ENCODE results near the gene SMIM41.

The SMIM41 gene

DNA sequence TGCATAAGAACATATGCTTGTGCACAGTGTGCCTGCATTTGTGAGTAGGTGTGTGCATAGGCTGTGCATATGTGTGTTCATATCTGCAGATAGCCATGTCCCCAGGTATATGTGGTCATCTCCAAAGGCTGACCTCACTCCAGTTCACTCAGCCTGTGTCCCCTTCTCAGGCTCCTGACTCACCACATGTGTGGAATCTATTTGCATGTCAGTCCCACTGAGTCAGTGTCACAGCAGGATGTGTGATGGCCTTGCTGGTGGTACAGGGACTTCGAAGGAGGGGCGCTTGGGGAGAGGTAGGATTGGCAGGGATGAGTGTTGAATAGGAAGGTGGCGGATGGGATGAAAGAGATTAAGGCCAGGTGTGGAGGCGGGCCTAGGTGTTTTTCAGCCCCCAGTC lies 76.8 kb downstream of the SMIM41 start:
- H3K27ac ChIP-seq = peak overlapping the region; percentile 100
- TF ChIP-seq, protein P1, sequence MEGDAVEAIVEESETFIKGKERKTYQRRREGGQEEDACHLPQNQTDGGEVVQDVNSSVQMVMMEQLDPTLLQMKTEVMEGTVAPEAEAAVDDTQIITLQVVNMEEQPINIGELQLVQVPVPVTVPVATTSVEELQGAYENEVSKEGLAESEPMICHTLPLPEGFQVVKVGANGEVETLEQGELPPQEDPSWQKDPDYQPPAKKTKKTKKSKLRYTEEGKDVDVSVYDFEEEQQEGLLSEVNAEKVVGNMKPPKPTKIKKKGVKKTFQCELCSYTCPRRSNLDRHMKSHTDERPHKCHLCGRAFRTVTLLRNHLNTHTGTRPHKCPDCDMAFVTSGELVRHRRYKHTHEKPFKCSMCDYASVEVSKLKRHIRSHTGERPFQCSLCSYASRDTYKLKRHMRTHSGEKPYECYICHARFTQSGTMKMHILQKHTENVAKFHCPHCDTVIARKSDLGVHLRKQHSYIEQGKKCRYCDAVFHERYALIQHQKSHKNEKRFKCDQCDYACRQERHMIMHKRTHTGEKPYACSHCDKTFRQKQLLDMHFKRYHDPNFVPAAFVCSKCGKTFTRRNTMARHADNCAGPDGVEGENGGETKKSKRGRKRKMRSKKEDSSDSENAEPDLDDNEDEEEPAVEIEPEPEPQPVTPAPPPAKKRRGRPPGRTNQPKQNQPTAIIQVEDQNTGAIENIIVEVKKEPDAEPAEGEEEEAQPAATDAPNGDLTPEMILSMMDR (conservative IDR thresholded peaks at IDR 0.05; ENCODE audit: low read depth) = no peak
- ChIA-PET POLR2A (ENCODE audit: low non-redundant PET) (interaction anchor here (0.6 kb wide), 1 partner anchor 724 kb away, joined by 3 read pairs; no protein-coding TSS in a partner anchor), CTCF (interaction anchor here (0.6 to 2.3 kb wide), 20 partner anchors 12 to 824 kb away, joined by 3 to 10 read pairs (median 4); no protein-coding TSS in a partner anchor)
- DNase-seq (ENCODE audit: low spot score) = no peak

DNA sequence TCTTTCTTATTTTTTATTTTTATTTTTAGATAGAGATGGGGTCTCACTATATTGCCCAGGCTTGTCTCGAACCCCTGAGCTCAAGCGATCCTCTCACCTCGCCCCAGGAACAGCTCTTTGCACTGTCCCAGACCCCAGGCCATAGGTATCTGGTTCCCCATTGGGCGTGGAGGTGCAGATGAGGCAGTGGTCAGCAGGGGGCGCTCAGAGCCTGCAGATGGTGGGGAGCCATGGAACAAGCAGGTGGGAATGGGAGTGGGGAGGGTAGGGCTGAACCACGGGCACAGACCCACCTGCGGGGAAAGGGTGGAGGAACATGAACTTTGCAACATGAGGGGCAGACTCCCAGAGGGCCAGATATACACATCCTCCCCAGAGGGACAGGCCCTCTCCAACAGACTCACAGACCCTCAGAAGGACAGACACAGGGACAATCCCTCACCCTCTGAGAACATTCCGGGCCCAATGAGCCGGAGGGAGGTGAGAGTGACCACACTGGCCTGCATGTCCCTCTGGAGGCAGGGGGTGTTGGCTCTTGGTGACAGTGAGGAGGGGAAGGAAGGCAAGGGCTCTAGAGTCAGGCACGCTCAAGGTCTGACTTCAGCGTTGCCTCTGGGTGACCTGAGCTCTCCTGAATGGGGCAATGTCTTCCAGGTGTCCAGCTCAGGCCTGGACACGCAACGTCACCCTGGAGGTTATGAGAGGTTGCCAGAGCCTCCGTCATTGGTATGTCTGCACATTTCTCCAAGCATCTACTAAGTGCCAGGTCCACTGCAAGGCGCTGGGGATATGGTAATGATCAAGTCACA lies 77.5 kb downstream of the SMIM41 start:
- peak overlapping the region; percentile 100 for H3K27ac ChIP-seq
- ChIA-PET POLR2A (ENCODE audit: low non-redundant PET) (no interaction called here), CTCF (interaction anchor here (0.6 to 1.8 kb wide), 22 partner anchors 13 to 823 kb away, joined by 3 to 10 read pairs (median 4); no protein-coding TSS in a partner anchor)
- TF ChIP-seq, protein P1 (conservative IDR thresholded peaks at IDR 0.05; ENCODE audit: low read depth) = peak; percentile 90
- peak; percentile 75 for DNase-seq (ENCODE audit: low spot score)

- POLR2A ChIA-PET (ENCODE audit: low non-redundant PET) = no interaction called here
Observed at GRCh38 chr12:52157566-52158150, 78.2 kb downstream of the SMIM41 start.

More at GRCh38 chr12:52157566-52158150, 78.2 kb downstream of the SMIM41 start:
- no peak for DNase-seq (ENCODE audit: low spot score)
- CTCF ChIA-PET = interaction anchor here (0.5 to 1.8 kb wide), 7 partner anchors 56 to 722 kb away, joined by 3 to 10 read pairs (median 4); no protein-coding TSS in a partner anchor
- TF ChIP-seq, protein P1 (conservative IDR thresholded peaks at IDR 0.05; ENCODE audit: low read depth) = no peak
- H3K27ac ChIP-seq = peak overlapping the region; percentile 100

Measured in RWPE1 (cell line).